Superior temporal gyrus (tissue), 1 donor: ENCODE measurements around the gene GLYR1.

Experiments
- DNase-seq: peaks from one replicate; pipeline ENCODE4 v3.0.0-alpha.2; 2016; ENCODE audit errors: extremely low spot score

GLYR1 gene

DNA sequence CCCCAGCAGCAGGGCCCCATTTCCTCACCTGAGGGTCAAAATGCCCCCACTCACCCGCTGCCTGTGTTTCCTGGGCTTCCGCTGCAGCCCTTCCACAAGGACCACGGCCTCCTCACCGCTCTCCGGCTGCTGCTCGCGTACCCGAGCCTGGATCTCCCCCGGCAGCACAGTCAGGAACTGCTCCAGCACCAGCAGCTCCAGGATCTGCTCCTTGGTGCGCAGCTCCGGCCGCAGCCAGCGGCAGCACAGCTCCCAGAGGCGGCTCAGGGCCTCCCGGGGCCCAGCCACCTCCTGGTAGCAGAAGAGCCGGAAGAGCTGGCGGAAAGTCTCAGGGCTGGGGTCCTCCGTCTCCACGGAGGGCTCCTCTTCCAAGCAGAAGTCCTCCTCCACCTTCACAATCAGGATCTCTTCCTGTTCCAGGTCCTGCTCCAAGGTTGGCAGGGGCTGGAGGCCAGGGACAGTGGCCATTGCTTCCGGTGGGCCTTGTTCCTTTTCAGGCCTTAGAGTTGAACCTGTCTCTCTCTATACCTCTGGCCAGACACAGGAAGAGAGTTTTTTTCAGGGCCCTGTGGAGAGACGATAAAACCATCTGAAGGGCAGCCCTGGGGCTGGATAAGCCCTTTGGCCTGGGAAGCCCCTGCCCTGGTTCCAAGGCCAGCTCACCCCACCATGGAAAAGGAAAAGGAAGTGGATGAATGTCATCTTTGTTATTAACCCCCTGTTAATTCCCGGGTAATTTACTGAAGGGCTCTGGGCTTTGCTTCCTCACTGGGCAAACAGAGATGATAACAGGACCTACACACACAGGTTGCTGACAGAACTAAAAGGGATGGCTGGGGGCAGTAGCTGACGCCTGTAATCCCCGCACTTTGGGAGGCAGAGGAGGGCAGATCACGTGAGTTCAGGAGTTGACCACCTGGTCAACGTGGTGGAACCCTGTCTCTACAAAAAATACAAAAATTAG, 81.3 kb downstream of the GLYR1 start:
- no peak for DNase-seq

DNA sequence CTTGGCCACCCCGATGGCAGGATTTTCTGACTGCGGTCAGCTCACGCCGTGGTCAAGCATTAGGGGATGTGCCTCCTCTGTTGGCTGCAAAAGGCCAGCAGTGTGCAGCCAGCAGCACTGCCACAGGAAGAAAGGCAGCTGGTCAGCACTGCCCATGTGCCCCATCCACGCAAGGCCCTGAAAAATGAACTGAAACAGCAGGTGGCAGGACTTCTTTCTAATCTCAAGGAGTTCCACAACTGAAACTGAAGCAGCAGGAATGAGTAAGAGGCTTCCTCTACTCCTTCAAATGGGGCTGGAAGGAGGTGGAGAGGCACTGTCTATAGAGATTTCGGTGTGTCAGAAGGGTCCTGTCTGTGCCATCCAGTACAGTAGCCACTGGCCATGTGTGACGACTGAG, 83.3 kb downstream of the GLYR1 start:
- DNase-seq: no peak

DNA sequence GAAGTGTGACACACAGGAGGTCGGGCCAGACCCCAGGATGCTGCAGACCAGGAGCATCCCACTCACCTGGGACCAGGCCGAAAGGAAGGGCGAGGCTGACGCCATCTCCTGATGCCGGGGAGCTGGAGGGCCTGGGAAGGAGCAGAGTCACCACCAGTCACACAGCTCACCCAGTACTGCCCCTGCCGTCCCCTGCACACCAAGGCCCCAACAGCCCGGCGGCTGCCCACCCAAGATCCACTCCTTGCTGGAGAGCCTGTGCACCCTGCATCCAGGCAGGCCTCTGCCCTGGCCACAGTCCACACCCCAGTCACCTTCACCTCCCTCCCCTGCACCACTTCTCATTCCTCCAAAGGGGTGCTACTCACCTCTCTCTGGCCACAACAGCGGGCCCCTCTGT, 84.9 kb downstream of the GLYR1 start:
- no peak for DNase-seq

DNA sequence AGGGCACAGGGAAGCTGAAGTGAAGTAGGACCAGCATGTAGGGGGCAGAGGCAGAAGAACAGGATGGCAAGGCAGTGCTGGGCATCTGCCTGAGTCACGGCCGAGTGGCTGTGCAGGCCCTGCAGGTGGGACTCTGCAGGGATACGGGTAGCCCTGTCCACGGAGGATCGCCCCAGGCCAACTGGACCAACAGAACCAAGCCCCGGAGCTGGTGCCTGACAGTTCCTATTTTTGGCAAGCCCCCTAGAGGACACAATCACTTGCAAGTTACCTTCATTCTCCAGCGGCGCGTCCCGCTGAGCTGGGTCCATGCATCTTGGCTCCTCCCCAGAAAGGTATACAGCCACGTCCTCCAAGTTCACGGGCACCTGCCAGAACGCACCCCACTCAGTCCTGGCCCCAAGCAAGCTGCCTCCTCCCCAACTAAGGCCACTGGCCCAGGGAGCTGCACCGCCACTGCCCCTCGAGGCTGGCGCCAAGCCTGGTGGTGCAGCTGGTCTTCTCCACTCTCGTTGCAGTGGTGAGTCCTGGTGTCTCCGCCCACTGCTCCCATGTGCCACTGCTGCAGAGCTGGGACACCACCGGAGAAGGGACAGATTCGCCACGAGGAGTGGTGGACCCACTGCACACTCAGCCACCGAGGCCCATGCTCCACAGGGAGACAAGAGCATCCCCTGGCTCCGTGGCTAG, 86.7 kb downstream of the GLYR1 start:
- no peak for DNase-seq

DNA sequence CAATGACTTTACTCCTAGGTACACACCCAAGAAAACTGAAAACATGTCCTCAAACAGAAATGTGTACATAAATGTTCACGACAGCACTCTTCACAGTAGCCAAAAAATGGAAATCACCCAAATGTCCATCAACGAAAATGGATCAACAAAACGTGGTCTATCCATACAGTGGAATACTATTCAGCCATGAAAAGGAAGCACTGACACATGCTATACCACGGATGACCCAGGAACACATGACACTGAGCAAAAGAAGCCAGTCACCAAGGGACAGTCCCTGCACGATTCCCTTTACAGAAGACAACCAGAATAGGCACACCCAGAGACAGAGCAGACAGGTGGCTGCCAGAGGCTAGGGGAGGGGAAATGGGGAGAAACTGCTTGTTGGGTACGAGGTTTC, 91.4 kb downstream of the GLYR1 start:
- no peak for DNase-seq

DNA sequence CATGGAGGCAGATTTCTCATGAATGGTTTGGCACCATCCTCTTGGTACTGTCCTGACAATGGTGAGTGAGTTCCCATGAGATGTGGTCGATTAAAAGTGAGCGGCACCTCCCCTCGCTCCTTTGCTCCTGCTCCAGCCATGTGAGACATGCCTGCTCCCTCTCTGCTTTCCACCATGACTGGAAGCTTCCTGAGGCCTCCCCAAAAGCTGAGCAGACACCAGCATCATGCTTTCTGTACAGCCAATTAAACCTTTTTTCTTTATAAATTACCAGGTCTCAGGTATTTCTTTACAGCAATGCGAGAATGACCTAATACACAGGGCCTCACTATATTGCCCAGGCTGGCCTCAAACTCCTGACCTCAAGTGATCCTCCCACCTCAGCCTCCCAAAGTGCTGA, 92.2 kb downstream of the GLYR1 start:
- DNase-seq: no peak

DNA sequence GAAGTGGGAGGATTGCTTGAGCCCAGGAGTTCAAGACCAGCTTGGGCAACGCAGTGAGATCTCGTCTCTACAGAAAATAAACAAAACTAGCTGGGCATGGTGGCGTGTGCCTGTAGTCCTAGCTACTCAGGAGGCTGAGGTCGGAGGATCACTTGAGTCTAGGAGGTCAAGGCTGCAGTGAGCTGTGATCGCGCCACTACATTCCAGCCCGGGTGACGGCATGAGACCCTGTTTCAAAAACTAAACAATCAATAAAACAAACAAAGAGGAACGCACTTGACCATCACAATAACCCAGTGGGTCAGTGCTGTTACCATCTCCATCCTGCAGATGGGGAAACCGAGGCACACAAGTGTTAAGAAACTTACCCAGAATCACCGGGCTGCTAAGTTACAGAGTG, 93.9 kb downstream of the GLYR1 start:
- DNase-seq: no peak
